SK-MEL-5 (cell line): ENCODE data around the gene SRY. TPM values are rescaled to one million over a fixed set of nuclear protein-coding genes. Genes with fewer than 3 reads are reported as not detected.
"Not testable (repeated sequence)": the region's sequence is repeated elsewhere in the genome, so short reads cannot be mapped to it uniquely, and the experiment has no call there.

ENCODE experiments used
- DNase-seq: peaks from one replicate; pipeline ENCODE4 v3.0.0-alpha.2; 2016; ENCODE audit warnings: low read depth, low spot score
- in situ Hi-C: cut with HindIII; loops from 2 replicates; pipeline ENCODE4 v1.10.0; 2016; ENCODE audit warnings: low sequenced_read_pairs, high pct_unique_total_duplicates, low pct_unique_long_range_greater_than_20kb
- polyA plus RNA-seq, 2 experiments: library from polyadenylated mRNA; depleted of rRNA; stranded (reverse); fragments of >200 nt; gene quantifications; 2 replicates each; pipeline ENCODE4 v1.2.3, GENCODE V29; 2015
- small RNA-seq, 2 experiments: library from RNA; depleted of rRNA; stranded (forward); fragments of <200 nt; gene quantifications; one replicate each; pipeline ENCODE3, GENCODE V24; 2014
- total RNA-seq: library from RNA; depleted of rRNA; stranded (reverse); fragments of >200 nt; shearing (Covaris generic); gene quantifications from 2 replicates; pipeline ENCODE4 v1.2.3, GENCODE V29; 2014; rRNA removed

SRY gene
- total RNA-seq = not detected in 2 replicates
- polyA plus RNA-seq (2015; cell fraction: cytosol; rRNA removed) = not detected in 2 replicates
- not detected in 2 replicates for polyA plus RNA-seq (2015; cell fraction: nucleus; rRNA removed)

GRCh38 chrY:2787600-2787999, at the start of gene SRY:
Gene SRY (minus strand): TSS chrY:2787682. CDS start chrY:2787603, 79 bp downstream.
- in situ Hi-C loops = no loop called here
- no peak for DNase-seq

- no peak for DNase-seq
- in situ Hi-C loops = no loop called here
Observed at GRCh38 chrY:2837078-2837477, 49.6 kb upstream of the SRY start.

GRCh38 chrY:2835230-2835629, 47.7 kb upstream of the SRY start:
- DNase-seq = no peak
- in situ Hi-C loops = no loop called here

GRCh38 chrY:2828497-2828896, 41.0 kb upstream of the SRY start:
- in situ Hi-C loops = no loop called here
- no peak for DNase-seq

GRCh38 chrY:2824471-2824870, 37.0 kb upstream of the SRY start:
- in situ Hi-C loops = no loop called here
- DNase-seq = no peak

- DNase-seq, in situ Hi-C loops: not testable (repeated sequence)
Observed at GRCh38 chrY:2817146-2817896, 29.8 kb upstream of the SRY start.

- in situ Hi-C loops = no loop called here
- no peak for DNase-seq
Observed at GRCh38 chrY:2800246-2800645, 12.8 kb upstream of the SRY start.

- DNase-seq = no peak
- in situ Hi-C loops = no loop called here
Observed at GRCh38 chrY:2797991-2798390, 10.5 kb upstream of the SRY start.

- in situ Hi-C loops = no loop called here
- DNase-seq = no peak
Observed at GRCh38 chrY:2796977-2797523, 9.6 kb upstream of the SRY start.

- in situ Hi-C loops = no loop called here
- no peak for DNase-seq
Observed at GRCh38 chrY:2789756-2790155, 2.3 kb upstream of the SRY start.

- in situ Hi-C loops = no loop called here
- no peak for DNase-seq
Observed at GRCh38 chrY:2786876-2787512, 488 bp downstream of the SRY start.

Small RNAs within 50 kb of the gene (small RNA-seq; reads per million reads assigned to genes)
- gene RNU6-1334P = 0 reads per million in 2 experiments
- gene TOMM22P2 = 0 reads per million in 2 experiments

Other genes starting within 250 kb of the SRY start
- gene RPS4Y1, start 53.9 kb upstream of the SRY start, total RNA-seq = not detected in 2 replicates
- not detected in 2 replicates for gene ZFY, start 147.7 kb upstream of the SRY start, total RNA-seq